ENCODE results near the gene MAP3K7CL. TPM values are rescaled to one million over a fixed set of nuclear protein-coding genes. Genes with fewer than 3 reads are reported as not detected.

MAP3K7CL gene
- total RNA-seq, 1 donor from 2014 or later = 1.2 TPM

DNA sequence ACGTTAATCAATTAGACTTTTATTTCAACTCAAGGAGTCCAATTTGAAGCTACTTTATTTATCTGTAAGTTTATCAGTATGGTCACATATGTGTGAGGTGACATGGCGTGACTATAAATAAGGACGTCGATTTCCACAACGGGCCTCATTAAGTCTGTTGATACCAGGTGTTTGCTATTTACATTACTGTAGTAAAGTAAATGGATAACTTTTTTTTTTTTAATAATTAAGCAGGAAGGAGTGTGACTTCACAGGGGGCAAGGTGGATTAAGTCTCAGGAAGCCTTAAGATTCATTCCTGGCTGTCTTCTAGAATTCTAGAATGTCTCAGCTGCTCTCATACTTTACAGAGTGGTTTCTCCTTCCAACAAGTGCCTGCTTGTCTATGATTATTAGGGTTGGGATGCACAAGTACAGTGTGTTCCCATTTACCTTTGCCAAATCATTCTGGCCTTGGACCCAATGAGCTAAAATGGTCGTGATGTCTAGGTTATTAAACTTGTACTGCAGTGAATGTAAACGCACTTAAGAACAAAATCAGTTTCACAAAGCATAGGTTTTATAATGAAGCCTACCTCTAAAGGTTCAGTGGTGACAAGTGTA, 15.5 kb downstream of the MAP3K7CL start:
- Mint-ChIP-seq H3K9me3 (ENCODE audit: low read depth) (no peaks in the 10 kb centered on the region), H3K4me3 (ENCODE audit: low read depth) (no peak overlapping the region), H3K27me3 (no peaks in the 10 kb centered on the region), H3K36me3 (ENCODE audit: insufficient read depth) (no peaks in the 10 kb centered on the region), H3K27ac (no peak overlapping the region), H3K4me1 (ENCODE audit: low read depth) (peaks cover 8% of the 10 kb centered on the region)
- TF ChIP-seq CTCF (IDR thresholded peaks at IDR 0.05; ENCODE audit: unreplicated experiment) = no peak
- no peak for DNase-seq (ENCODE audit: low spot score, unreplicated experiment)

GRCh38 chr21:29146726-29147125, 16.3 kb downstream of the MAP3K7CL start:
- DNase-seq (ENCODE audit: low spot score, unreplicated experiment) = no peak
- Mint-ChIP-seq H3K4me1 (ENCODE audit: low read depth) (peaks cover 8% of the 10 kb centered on the region), H3K36me3 (ENCODE audit: insufficient read depth) (no peaks in the 10 kb centered on the region), H3K9me3 (ENCODE audit: low read depth) (no peaks in the 10 kb centered on the region), H3K27ac (no peak overlapping the region), H3K4me3 (ENCODE audit: low read depth) (no peak overlapping the region), H3K27me3 (no peaks in the 10 kb centered on the region)
- TF ChIP-seq CTCF (IDR thresholded peaks at IDR 0.05; ENCODE audit: unreplicated experiment) = no peak

DNA sequence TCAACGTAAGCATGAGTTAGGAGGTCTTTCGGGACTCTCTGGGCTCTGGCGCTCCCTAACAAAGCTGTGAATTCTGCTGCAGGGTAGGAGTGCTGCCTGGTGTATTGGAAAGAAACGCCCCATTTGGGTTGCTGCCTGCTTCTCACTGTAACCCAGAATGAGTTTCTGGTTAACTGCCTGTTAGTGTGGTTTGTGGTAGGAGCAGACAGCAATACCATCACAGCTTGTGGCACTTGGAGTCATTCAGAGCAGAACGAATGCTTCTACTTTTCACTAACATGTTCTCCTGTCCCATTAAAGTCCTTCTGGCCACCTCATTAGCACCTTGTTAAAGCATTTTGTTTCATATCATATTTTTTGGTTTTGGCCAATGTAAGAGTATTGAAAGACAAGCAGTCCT, 18.1 kb downstream of the MAP3K7CL start:
- no peak for DNase-seq (ENCODE audit: low spot score, unreplicated experiment)
- no peaks in the 10 kb centered on the region for H3K27me3 Mint-ChIP-seq
- H3K27ac Mint-ChIP-seq = no peak overlapping the region
- H3K36me3 Mint-ChIP-seq (ENCODE audit: insufficient read depth) = no peaks in the 10 kb centered on the region
- H3K4me1 Mint-ChIP-seq (ENCODE audit: low read depth) = peaks cover 8% of the 10 kb centered on the region
- H3K4me3 Mint-ChIP-seq (ENCODE audit: low read depth) = no peak overlapping the region
- no peaks in the 10 kb centered on the region for H3K9me3 Mint-ChIP-seq (ENCODE audit: low read depth)
- TF ChIP-seq CTCF (IDR thresholded peaks at IDR 0.05; ENCODE audit: unreplicated experiment) = no peak

GRCh38 chr21:29149808-29150425, 19.5 kb downstream of the MAP3K7CL start:
- DNase-seq (ENCODE audit: low spot score, unreplicated experiment) = no peak
- H3K4me3 Mint-ChIP-seq (ENCODE audit: low read depth) = no peak overlapping the region
- H3K27me3 Mint-ChIP-seq = peaks cover 4% of the 10 kb centered on the region
- no peak for TF ChIP-seq CTCF (IDR thresholded peaks at IDR 0.05; ENCODE audit: unreplicated experiment)
- H3K36me3 Mint-ChIP-seq (ENCODE audit: insufficient read depth) = no peaks in the 10 kb centered on the region
- peaks cover 8% of the 10 kb centered on the region for H3K4me1 Mint-ChIP-seq (ENCODE audit: low read depth)
- no peak overlapping the region for H3K27ac Mint-ChIP-seq
- H3K9me3 Mint-ChIP-seq (ENCODE audit: low read depth) = no peaks in the 10 kb centered on the region

DNA sequence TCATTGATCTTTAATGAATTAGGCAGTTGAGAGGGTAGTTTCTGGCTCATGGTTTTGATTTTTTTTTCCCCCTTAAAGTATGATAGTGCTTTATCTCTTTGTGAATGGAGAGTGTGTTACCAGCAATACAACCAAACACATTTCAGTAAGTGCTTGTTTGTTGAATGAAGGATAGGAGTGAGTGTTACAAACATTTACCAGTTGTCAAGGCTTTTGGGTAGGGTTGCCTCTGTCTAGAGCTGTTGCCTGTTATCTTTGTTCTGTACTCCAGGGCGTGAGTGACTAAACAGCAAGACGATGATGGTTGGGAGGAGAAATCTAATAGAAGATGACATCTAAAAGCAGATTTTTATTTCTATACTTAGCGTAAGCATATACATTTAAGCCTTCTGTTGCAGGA, 21.5 kb downstream of the MAP3K7CL start:
- TF ChIP-seq CTCF (IDR thresholded peaks at IDR 0.05; ENCODE audit: unreplicated experiment) = no peak
- Mint-ChIP-seq H3K27ac (no peak overlapping the region), H3K4me1 (ENCODE audit: low read depth) (no peaks in the 10 kb centered on the region), H3K9me3 (ENCODE audit: low read depth) (no peaks in the 10 kb centered on the region), H3K27me3 (peaks cover 15% of the 10 kb centered on the region), H3K4me3 (ENCODE audit: low read depth) (no peak overlapping the region), H3K36me3 (ENCODE audit: insufficient read depth) (no peaks in the 10 kb centered on the region)
- no peak for DNase-seq (ENCODE audit: low spot score, unreplicated experiment)
